Measurements from ENCODE around the gene ALPI. TPM values are rescaled to one million over a fixed set of nuclear protein-coding genes. Genes with fewer than 3 reads are reported as not detected.

Gene ALPI
- not detected in 5 replicates for total RNA-seq (2022; extraction: Qiagen RNA extraction)

DNA sequence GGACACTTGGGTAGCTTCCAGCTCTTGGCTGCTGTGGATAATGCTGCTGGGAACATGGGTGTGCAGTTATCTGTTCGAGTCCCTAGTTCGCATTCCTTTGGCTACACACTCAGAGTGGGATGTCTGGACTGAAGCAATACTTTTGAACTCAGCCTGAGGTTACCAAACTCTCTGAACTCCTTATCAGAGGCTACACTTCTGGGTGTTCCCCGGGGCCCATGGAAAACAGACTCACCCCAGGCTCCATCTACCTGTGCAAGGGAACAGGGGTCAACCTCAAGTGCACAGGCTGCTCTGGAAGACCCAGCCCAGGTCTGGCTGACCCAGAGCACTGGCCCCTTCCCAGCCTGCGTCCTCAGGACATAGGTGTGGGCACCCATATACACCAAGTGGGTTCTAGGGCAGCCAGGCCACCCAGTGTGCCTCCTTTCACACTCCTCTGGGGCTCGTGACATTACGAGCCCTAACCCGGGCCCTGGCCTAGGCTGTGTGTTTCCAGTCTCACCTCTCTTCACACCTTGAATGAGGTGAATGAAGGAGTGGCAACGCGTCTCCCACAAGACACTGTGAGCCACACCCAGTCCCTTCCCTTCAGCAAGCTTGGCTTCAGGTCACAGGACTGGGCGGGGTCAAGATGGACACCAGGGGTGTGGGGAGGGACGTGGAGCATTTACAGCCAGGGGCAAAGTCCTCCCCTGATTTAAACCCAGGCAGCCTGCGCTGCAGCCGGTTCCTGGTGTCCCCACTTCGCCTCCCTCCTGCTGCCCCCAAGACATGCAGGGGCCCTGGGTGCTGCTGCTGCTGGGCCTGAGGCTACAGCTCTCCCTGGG lies at the start of gene ALPI:
TSS of gene ALPI (plus strand) at position 728 of the 830 bp plus-strand sequence. CDS start at position 775, 47 bp downstream.

DNA sequence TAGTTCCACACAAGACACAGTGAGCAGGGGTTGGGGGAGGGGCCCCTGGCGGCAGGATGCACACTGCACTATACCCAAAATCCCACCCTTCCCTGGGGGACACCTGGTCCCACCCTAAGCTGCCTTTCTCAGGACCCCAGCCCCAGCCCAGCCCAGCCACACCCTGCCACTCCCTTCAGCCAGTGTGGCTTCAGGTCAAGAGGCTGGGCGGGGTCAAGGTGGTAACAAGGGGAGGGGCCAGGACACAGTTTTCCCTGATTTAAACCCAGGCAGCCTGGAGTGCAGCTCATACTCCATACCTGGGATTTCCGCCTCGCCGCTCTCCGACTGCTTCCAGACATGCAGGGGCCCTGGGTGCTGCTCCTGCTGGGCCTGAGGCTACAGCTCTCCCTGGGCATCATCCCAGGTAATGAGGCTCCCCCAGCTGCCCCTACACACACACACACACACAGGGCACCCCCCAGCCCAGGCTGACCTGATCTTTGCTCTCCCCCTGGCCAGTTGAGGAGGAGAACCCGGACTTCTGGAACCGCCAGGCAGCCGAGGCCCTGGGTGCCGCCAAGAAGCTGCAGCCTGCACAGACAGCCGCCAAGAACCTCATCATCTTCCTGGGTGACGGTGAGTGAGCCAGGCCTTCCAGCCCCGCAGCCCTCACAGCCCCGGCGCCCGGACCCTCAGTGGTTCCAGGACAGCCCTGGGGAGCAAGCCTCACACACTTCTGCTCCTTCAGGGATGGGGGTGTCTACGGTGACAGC lies 49.2 kb upstream of the ALPI start, which contains the start of gene ALPG:
TSS of gene ALPG (plus strand) at position 289 of the 755 bp plus-strand sequence. CDS start at position 340, 51 bp downstream.

DNA sequence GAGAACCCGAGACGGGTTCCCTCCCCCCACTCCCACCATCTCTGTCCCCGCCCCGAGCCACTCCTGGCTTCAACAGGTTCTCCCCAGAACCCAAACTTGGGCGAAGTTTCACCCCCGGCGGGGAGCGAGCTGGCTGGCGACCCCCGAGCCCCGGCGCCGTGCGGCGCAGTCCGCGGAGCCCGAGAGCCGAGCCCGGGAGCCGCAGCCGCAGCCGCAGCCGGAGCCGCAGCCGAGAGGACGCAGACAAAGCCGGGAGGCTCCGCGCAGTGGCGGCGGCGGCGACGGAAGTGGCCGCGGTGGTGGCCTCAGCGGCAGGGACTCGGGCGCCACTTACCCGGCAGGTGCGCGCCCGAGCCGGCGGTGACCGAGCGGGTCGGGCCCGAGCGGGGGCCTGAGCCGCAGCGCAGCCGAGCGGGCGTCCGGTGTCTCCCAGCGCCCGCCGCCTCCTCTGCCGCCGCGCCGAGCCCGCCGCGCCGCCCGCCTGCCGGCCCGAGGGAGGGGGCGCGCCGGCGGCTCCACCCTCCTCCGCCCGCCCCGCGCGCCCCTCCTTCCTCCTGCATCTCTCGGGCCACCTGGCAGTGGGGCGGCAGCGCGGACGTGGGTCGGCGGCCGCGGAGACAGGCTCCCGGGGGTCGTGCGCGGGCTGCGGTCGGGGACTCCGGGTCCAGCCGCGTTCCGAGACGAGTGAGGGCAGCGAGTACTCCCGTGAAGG lies 31.6 kb downstream of the ALPI start, which contains the start of gene ECEL1:
TSS of gene ECEL1 (minus strand) at position 450 of the 712 bp plus-strand sequence. CDS start 1,181 bp downstream, outside the sequence.

Other genes starting within 250 kb of the ALPI start
- gene ALPP, start 77.4 kb upstream of the ALPI start, total RNA-seq (2022; extraction: Qiagen RNA extraction), result 0.59 to 0.81 TPM (median 0.74 TPM) in 5 replicates
- 0.12 to 0.22 TPM (median 0.16 TPM) in 5 replicates for gene ALPG, start 49.3 kb upstream of the ALPI start, total RNA-seq (2022; extraction: Qiagen RNA extraction)
- 0.12 to 0.27 TPM (median 0.14 TPM) in 5 replicates for gene ECEL1, start 31.7 kb downstream of the ALPI start, total RNA-seq (2022; extraction: Qiagen RNA extraction)
- 0.07 to 0.22 TPM (median 0.15 TPM) in 5 replicates for gene PRSS56, start 64.2 kb downstream of the ALPI start, total RNA-seq (2022; extraction: Qiagen RNA extraction)
- not detected in 5 replicates for gene CHRND, start 70.0 kb downstream of the ALPI start, total RNA-seq (2022; extraction: Qiagen RNA extraction)
- gene CHRNG, start 83.5 kb downstream of the ALPI start, total RNA-seq (2022; extraction: Qiagen RNA extraction), result not detected in 5 replicates
- 4.5 to 5.3 TPM (median 5.0 TPM) in 5 replicates for gene TIGD1, start 94.4 kb downstream of the ALPI start, total RNA-seq (2022; extraction: Qiagen RNA extraction)
- 83.6 to 240 TPM (median 88.2 TPM) in 5 replicates for gene EIF4E2, start 94.5 kb downstream of the ALPI start, total RNA-seq (2022; extraction: Qiagen RNA extraction)
- gene EFHD1, start 177.5 kb downstream of the ALPI start, total RNA-seq (2022; extraction: Qiagen RNA extraction), result 1.9 to 2.9 TPM (median 2.5 TPM) in 5 replicates
- gene GIGYF2, start 241.2 kb downstream of the ALPI start, total RNA-seq (2022; extraction: Qiagen RNA extraction), result 23.4 to 31.2 TPM (median 25.5 TPM) in 5 replicates